GM23248 (cell line): ENCODE measurements around the gene PRKRIP1.
"Not testable (repeated sequence)": the region's sequence is repeated elsewhere in the genome, so short reads cannot be mapped to it uniquely, and the experiment has no call there.

Source experiments
- EZH2 ChIP-seq: fragments of 200-600 bp; sonication (generic); IDR thresholded peaks from 2 replicates; pipeline ENCODE4 v1.6.1; 2018; ENCODE audit warnings: antibody characterized with exemption, mild to moderate bottlenecking; ENCODE audit not compliant: insufficient read depth, poor library complexity, severe bottlenecking
- EZH2phosphoT487 ChIP-seq: fragments of 200-600 bp; sonication (generic); IDR thresholded peaks from 2 replicates; pipeline ENCODE4 v1.6.1; 2018; ENCODE audit warnings: antibody characterized with exemption, moderate library complexity, mild to moderate bottlenecking, low read depth; ENCODE audit not compliant: insufficient read depth

DNA sequence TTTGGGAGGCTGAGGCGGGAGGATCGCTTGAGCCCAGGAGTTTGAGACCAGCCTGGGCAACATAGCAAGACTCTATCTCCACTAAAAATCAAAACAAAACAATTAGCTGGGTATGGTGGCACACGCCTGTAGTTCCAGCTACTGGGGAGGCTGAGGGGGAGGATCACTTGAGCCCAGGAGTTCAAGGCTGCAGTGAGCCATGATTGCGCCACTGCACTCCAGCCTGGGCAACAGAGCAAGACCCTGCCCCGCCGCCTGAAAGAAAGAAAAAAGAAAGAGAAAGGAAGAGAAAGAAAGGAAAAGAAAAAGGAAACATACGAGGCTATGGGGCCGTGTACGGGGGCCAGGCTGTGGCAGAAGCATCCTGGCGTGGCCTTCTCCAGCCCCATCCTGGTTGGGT is 58.8 kb downstream of the PRKRIP1 start:
- not testable (repeated sequence) for TF ChIP-seq EZH2, EZH2phosphoT487
